NB4 (cell line): ENCODE measurements around the gene ATXN2.

Experiments used
- CTCF ChIP-seq: IDR thresholded peaks from one replicate; pipeline ENCODE4 v1.5.1; 2012; ENCODE audit warnings: low read depth, low read length
- MAX ChIP-seq: IDR thresholded peaks from 2 replicates; pipeline ENCODE4 v1.6.1; 2011; ENCODE audit warnings: low read depth, low read length
- POLR2A ChIP-seq: IDR thresholded peaks from 2 replicates; pipeline ENCODE4 v1.6.1; 2011; ENCODE audit warnings: mild to moderate bottlenecking; ENCODE audit not compliant: insufficient read length; ENCODE audit errors: extremely low read depth

GRCh38 chr12:111638556-111638955 is 39.4 kb upstream of the ATXN2 start:
- TF ChIP-seq CTCF (no peak), POLR2A (no peak), MAX (no peak)
